ENCODE data around the gene STX17.

The STX17 gene

DNA sequence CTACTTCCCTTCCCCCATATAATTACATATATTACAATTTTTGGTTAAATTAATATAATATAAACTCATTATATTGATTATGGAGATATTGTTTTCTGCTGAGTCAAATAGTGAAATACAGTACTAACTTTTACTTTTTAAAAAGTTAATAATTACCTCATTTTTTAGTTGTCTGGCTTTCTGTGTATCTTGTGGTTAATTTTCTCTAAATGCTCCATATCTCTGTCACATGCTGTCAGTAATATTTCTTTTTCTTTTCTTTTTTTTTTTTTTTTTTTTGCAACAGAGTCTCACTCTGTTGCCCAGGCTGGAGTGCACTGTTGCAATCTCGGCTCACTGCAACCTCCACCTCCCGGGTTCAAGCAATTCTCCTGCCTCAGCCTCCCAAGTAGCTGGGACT, 23.2 kb downstream of the STX17 start:
- peaks cover 0 to 8% of the 10 kb centered on the region in 2 donors for H3K36me3 ChIP-seq (ENCODE audit: control insufficient read depth in 2 of 2, insufficient read depth in 2 of 2, low read length in 2 of 2)
- H3K27ac ChIP-seq (ENCODE audit: low read depth in 2 of 2, low read length in 2 of 2) = no peak overlapping the region
- peaks cover 0 to 2% of the 10 kb centered on the region in 2 donors for H3K9me3 ChIP-seq (ENCODE audit: control insufficient read depth in 2 of 2, low read length in 2 of 2)
- H3K4me3 ChIP-seq (ENCODE audit: low read length in 2 of 2) = no peak overlapping the region
- H3K4me1 ChIP-seq (ENCODE audit: control insufficient read depth in 2 of 2, insufficient read depth in 2 of 2, low read length in 2 of 2) = no peaks in the 10 kb centered on the region
- H3K9ac ChIP-seq (ENCODE audit: low read depth in 1 of 2, low read length in 2 of 2) = no peak overlapping the region
- no peaks in the 10 kb centered on the region for H3K27me3 ChIP-seq (ENCODE audit: control insufficient read depth in 2 of 2, insufficient read depth in 2 of 2, low read length in 2 of 2)

DNA sequence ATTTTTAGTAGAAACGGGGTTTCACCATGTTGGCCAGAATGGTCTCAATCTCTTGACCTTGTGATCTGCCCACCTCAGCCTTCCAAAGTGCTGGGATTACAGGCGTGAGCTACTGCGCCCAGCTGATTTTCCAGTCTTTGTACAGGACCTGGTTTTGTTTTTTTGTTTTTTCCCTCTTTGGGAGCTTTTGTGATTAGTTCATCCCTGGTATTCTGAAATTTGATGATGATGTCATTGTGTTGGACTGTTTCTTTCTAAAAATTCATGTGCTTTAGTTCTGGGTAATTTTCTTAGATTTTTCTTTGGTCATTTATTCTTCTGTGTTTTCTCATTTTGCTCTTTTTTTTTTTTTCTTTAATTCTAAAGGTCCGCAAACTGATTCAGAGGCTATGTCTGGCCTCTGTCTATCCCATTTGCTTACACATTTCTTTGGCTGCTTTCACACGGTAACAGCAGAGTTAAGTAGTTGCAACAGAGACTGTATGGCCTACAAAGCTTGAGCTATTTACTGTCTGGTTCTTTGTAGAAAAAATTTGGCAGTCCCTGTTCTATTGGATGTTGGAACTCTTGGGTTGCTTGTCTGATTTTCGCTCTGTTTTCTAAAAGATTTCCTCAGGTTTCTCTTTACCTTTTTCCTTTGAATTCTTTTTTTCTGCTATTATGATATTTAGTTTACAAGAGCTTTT, 24.8 kb downstream of the STX17 start:
- Histone ChIP-seq H3K4me3 (ENCODE audit: low read length in 2 of 2) (no peak overlapping the region), H3K27ac (ENCODE audit: low read depth in 2 of 2, low read length in 2 of 2) (no peak overlapping the region), H3K36me3 (ENCODE audit: control insufficient read depth in 2 of 2, insufficient read depth in 2 of 2, low read length in 2 of 2) (peaks cover 0 to 8% of the 10 kb centered on the region in 2 donors), H3K27me3 (ENCODE audit: control insufficient read depth in 2 of 2, insufficient read depth in 2 of 2, low read length in 2 of 2) (no peaks in the 10 kb centered on the region), H3K9ac (ENCODE audit: low read depth in 1 of 2, low read length in 2 of 2) (no peak overlapping the region), H3K4me1 (ENCODE audit: control insufficient read depth in 2 of 2, insufficient read depth in 2 of 2, low read length in 2 of 2) (no peaks in the 10 kb centered on the region), H3K9me3 (ENCODE audit: control insufficient read depth in 2 of 2, low read length in 2 of 2) (no peaks in the 10 kb centered on the region)

DNA sequence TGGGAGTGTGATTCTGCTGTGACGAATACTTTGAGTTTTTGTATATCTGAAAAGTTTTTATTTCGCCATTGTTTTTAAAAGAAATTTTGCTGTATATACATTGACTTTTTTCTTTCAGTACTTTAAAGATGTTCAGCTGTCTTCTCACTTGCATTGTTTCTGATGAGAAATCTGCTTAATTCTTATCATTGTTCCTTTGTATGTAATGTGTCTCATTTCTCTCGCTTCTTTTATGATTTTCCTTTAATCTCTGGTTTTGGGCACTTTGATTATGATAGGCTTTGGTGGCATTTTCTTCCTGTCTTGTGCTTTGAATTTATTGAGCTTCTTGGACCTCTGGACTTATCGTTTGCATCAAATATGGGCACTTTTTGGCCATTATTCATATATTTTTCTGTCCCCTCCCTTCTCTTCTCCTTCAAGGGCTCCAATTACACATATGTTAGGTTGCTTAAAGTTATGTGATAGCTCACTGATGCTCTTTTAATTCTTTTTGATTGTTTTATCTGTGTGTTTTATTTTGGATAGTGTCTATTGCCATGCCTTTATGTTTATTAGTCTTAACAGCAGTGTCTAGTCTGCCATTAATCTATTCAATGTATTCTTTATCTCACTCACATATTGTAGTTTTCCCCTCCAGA, 30.6 kb downstream of the STX17 start:
- Histone ChIP-seq H3K27me3 (ENCODE audit: control insufficient read depth in 2 of 2, insufficient read depth in 2 of 2, low read length in 2 of 2) (no peaks in the 10 kb centered on the region), H3K9ac (ENCODE audit: low read depth in 1 of 2, low read length in 2 of 2) (no peak overlapping the region), H3K36me3 (ENCODE audit: control insufficient read depth in 2 of 2, insufficient read depth in 2 of 2, low read length in 2 of 2) (peaks cover 0 to 2% of the 10 kb centered on the region in 2 donors), H3K4me3 (ENCODE audit: low read length in 2 of 2) (no peak overlapping the region), H3K4me1 (ENCODE audit: control insufficient read depth in 2 of 2, insufficient read depth in 2 of 2, low read length in 2 of 2) (no peaks in the 10 kb centered on the region), H3K9me3 (ENCODE audit: control insufficient read depth in 2 of 2, low read length in 2 of 2) (no peaks in the 10 kb centered on the region), H3K27ac (ENCODE audit: low read depth in 2 of 2, low read length in 2 of 2) (no peak overlapping the region)

DNA sequence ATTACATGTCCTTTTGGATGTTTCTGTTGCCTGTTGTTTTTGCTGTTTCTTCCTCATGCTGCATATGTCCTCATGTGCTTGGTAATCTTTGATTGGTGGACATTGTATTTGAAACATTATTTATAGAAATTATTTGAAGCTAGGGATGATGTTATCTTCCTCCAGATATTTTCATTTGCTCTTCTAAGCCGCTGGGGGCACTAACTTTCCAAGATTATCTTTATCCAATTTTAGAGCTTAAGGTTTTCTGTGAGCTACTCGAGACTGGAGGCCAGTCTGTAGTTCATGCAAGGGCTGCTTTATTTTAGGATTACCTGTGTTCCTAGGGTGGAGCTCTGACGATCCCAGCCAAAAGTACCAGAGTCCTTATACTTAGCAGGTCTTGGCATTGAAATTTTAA, 40.9 kb downstream of the STX17 start:
- Histone ChIP-seq H3K27ac (ENCODE audit: low read depth in 2 of 2, low read length in 2 of 2) (no peak overlapping the region), H3K9ac (ENCODE audit: low read depth in 1 of 2, low read length in 2 of 2) (no peak overlapping the region), H3K27me3 (ENCODE audit: control insufficient read depth in 2 of 2, insufficient read depth in 2 of 2, low read length in 2 of 2) (no peaks in the 10 kb centered on the region), H3K4me1 (ENCODE audit: control insufficient read depth in 2 of 2, insufficient read depth in 2 of 2, low read length in 2 of 2) (no peaks in the 10 kb centered on the region), H3K36me3 (ENCODE audit: control insufficient read depth in 2 of 2, insufficient read depth in 2 of 2, low read length in 2 of 2) (peaks cover 7% of the 10 kb centered on the region in 2 donors), H3K9me3 (ENCODE audit: control insufficient read depth in 2 of 2, low read length in 2 of 2) (no peaks in the 10 kb centered on the region), H3K4me3 (ENCODE audit: low read length in 2 of 2) (no peak overlapping the region)

DNA sequence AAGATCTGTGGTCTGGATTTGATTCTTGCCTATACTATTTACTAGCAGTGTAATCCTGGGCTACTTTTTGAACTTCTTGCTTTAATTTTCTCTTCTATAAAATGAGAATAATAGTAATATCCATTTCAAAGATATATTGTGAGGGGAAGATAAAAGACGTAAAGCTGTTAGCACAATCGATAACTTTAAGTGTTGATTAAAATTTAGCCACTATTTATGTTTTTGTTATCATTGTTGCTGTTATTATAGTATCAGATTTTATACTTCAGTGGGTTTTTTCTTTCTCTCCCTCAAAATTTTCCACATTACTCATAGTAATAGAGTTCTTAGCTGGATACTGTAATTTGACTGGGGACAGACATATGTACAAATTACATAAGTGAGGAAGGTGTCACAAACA, 42.0 kb downstream of the STX17 start:
- no peaks in the 10 kb centered on the region for H3K9me3 ChIP-seq (ENCODE audit: control insufficient read depth in 2 of 2, low read length in 2 of 2)
- H3K36me3 ChIP-seq (ENCODE audit: control insufficient read depth in 2 of 2, insufficient read depth in 2 of 2, low read length in 2 of 2) = peaks cover 7% of the 10 kb centered on the region in 2 donors
- no peak overlapping the region for H3K9ac ChIP-seq (ENCODE audit: low read depth in 1 of 2, low read length in 2 of 2)
- H3K27me3 ChIP-seq (ENCODE audit: control insufficient read depth in 2 of 2, insufficient read depth in 2 of 2, low read length in 2 of 2) = no peaks in the 10 kb centered on the region
- H3K4me3 ChIP-seq (ENCODE audit: low read length in 2 of 2) = no peak overlapping the region
- H3K4me1 ChIP-seq (ENCODE audit: control insufficient read depth in 2 of 2, insufficient read depth in 2 of 2, low read length in 2 of 2) = no peaks in the 10 kb centered on the region
- no peak overlapping the region for H3K27ac ChIP-seq (ENCODE audit: low read depth in 2 of 2, low read length in 2 of 2)

DNA sequence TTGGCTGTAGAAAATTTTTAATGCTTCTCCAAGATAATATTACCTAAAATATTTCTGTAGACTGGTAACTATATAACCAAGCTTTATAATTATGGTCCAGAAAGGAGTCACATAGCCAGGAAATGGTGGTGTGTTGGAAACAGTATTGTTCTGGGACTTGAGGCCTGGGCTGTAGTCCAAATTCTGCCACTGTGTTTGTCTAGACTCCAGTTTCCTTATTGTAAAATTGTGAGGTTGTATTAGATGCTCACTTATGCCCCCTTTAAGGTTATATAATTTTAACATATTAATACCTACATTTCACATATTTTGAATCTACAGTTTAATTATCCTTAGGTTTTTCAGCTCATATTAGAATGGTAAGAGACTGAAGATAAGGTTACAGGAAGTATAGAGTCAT, 42.4 kb downstream of the STX17 start:
- no peak overlapping the region for H3K9ac ChIP-seq (ENCODE audit: low read depth in 1 of 2, low read length in 2 of 2)
- H3K27ac ChIP-seq (ENCODE audit: low read depth in 2 of 2, low read length in 2 of 2) = no peak overlapping the region
- no peaks in the 10 kb centered on the region for H3K9me3 ChIP-seq (ENCODE audit: control insufficient read depth in 2 of 2, low read length in 2 of 2)
- no peaks in the 10 kb centered on the region for H3K4me1 ChIP-seq (ENCODE audit: control insufficient read depth in 2 of 2, insufficient read depth in 2 of 2, low read length in 2 of 2)
- peaks cover 7% of the 10 kb centered on the region in 2 donors for H3K36me3 ChIP-seq (ENCODE audit: control insufficient read depth in 2 of 2, insufficient read depth in 2 of 2, low read length in 2 of 2)
- H3K4me3 ChIP-seq (ENCODE audit: low read length in 2 of 2) = no peak overlapping the region
- no peaks in the 10 kb centered on the region for H3K27me3 ChIP-seq (ENCODE audit: control insufficient read depth in 2 of 2, insufficient read depth in 2 of 2, low read length in 2 of 2)

DNA sequence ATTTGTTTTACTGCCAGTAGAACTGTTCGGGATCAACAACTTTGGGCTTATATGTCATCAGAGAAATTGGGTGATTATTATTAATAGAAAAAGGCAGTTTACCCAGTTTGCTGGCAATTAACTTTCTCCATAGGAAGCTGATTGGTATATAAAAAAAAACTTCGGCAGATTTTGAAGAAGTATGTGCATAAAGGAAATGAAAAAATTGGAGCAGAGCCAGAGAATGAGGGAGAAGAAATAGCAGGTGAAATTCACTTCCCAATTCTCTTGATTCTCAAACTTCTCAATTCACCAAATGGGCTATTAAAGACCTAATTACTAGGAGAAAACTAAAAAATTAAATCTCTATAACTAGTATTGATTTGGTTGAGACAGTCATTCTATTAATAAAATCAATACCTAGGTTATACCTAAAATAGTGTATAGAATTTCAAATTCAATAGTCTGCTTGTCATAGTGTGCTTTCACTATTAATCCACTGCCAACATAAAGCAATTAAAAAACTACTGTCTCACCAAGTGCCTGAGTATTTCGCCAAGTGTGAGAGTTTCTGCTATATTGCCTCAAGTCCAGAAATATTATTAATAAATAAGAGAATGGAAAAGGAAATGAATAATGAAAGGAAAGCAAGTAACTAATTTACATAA, 47.5 kb downstream of the STX17 start:
- Histone ChIP-seq H3K9me3 (ENCODE audit: control insufficient read depth in 2 of 2, low read length in 2 of 2) (no peaks in the 10 kb centered on the region), H3K4me3 (ENCODE audit: low read length in 2 of 2) (no peak overlapping the region), H3K9ac (ENCODE audit: low read depth in 1 of 2, low read length in 2 of 2) (no peak overlapping the region), H3K4me1 (ENCODE audit: control insufficient read depth in 2 of 2, insufficient read depth in 2 of 2, low read length in 2 of 2) (no peaks in the 10 kb centered on the region), H3K36me3 (ENCODE audit: control insufficient read depth in 2 of 2, insufficient read depth in 2 of 2, low read length in 2 of 2) (peaks cover 7 to 12% of the 10 kb centered on the region in 2 donors), H3K27ac (ENCODE audit: low read depth in 2 of 2, low read length in 2 of 2) (no peak overlapping the region), H3K27me3 (ENCODE audit: control insufficient read depth in 2 of 2, insufficient read depth in 2 of 2, low read length in 2 of 2) (no peaks in the 10 kb centered on the region)

DNA sequence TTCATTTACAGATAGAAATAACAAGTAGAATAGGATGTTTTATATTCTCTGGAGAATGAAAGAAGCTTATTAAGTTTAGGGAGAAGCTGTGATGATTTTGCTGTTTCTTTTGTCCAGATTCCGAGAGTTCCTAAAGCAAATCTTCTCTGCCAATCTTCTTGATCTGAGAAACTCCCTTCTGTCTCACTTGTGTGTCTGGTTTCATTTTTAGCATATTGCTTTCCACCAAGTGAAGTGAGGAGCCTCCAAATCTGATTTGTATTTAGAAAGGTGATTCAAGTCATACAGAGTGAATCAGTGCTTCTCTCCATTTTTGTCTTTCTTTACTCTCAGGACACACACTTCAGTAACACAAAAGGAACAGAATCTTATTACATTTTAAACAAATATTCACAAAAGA, 48.4 kb downstream of the STX17 start:
- no peaks in the 10 kb centered on the region for H3K4me1 ChIP-seq (ENCODE audit: control insufficient read depth in 2 of 2, insufficient read depth in 2 of 2, low read length in 2 of 2)

DNA sequence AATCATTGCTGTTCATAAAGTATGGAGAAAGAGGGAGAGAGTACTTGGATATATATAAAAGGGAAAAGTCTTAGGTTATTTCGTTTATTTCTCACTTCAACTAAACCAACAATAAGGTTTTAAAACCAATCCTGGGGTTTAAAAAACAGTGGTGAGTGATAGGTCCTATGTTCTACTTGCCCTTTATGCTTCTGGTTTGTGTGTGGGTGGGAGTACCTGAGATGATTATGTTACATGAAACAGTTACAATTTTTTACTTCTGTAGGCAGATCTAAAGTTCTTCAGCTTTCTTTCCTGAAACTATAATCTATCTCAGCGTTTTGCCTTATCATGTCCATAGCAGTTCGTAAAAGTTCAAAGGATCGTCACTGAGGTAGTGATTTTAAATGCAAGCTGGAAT, 49.2 kb downstream of the STX17 start:
- H3K9me3 ChIP-seq (ENCODE audit: control insufficient read depth in 2 of 2, low read length in 2 of 2) = no peaks in the 10 kb centered on the region
- no peak overlapping the region for H3K9ac ChIP-seq (ENCODE audit: low read depth in 1 of 2, low read length in 2 of 2)
- H3K4me3 ChIP-seq (ENCODE audit: low read length in 2 of 2) = no peak overlapping the region
- H3K27ac ChIP-seq (ENCODE audit: low read depth in 2 of 2, low read length in 2 of 2) = no peak overlapping the region
- no peaks in the 10 kb centered on the region for H3K27me3 ChIP-seq (ENCODE audit: control insufficient read depth in 2 of 2, insufficient read depth in 2 of 2, low read length in 2 of 2)
- H3K4me1 ChIP-seq (ENCODE audit: control insufficient read depth in 2 of 2, insufficient read depth in 2 of 2, low read length in 2 of 2) = no peaks in the 10 kb centered on the region
- H3K36me3 ChIP-seq (ENCODE audit: control insufficient read depth in 2 of 2, insufficient read depth in 2 of 2, low read length in 2 of 2) = peaks cover 7 to 16% of the 10 kb centered on the region in 2 donors

More for the DNA sequence above, 48.4 kb downstream of the STX17 start:
- peaks cover 7 to 14% of the 10 kb centered on the region in 2 donors for H3K36me3 ChIP-seq (ENCODE audit: control insufficient read depth in 2 of 2, insufficient read depth in 2 of 2, low read length in 2 of 2)
- no peak overlapping the region for H3K4me3 ChIP-seq (ENCODE audit: low read length in 2 of 2)
- no peaks in the 10 kb centered on the region for H3K27me3 ChIP-seq (ENCODE audit: control insufficient read depth in 2 of 2, insufficient read depth in 2 of 2, low read length in 2 of 2)
- H3K9me3 ChIP-seq (ENCODE audit: control insufficient read depth in 2 of 2, low read length in 2 of 2) = no peaks in the 10 kb centered on the region
- no peak overlapping the region for H3K9ac ChIP-seq (ENCODE audit: low read depth in 1 of 2, low read length in 2 of 2)
- H3K27ac ChIP-seq (ENCODE audit: low read depth in 2 of 2, low read length in 2 of 2) = no peak overlapping the region

DNA sequence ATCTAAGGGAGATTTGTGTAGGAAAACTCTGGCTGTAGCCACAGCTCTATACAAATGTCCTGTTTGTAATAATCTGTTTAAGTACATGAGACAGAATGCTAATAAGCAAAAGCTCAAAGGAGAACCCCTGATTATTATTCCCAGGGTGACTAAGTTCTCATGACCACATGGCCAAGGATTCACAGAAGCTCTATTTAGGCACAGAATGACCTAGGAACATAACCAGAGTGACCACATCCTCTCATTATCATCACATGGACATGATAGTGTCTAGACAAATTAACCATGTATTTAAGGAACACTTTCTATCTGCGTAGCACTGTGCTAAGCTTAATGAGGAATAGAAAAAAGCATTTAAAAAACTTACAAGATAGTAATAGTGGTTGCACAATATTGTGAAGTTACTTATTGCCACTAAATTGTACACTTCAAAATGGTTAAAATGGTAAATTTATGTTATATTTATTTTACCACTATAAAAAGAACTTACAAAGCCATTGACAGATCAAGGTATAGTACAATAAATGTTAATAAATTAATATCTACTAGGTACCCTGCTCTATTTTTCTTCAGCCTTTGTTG, 56.3 kb downstream of the STX17 start:
- Histone ChIP-seq H3K9me3 (ENCODE audit: control insufficient read depth in 2 of 2, low read length in 2 of 2) (no peaks in the 10 kb centered on the region), H3K4me3 (ENCODE audit: low read length in 2 of 2) (no peak overlapping the region), H3K4me1 (ENCODE audit: control insufficient read depth in 2 of 2, insufficient read depth in 2 of 2, low read length in 2 of 2) (no peaks in the 10 kb centered on the region), H3K27me3 (ENCODE audit: control insufficient read depth in 2 of 2, insufficient read depth in 2 of 2, low read length in 2 of 2) (no peaks in the 10 kb centered on the region), H3K27ac (ENCODE audit: low read depth in 2 of 2, low read length in 2 of 2) (no peak overlapping the region), H3K9ac (ENCODE audit: low read depth in 1 of 2, low read length in 2 of 2) (no peak overlapping the region), H3K36me3 (ENCODE audit: control insufficient read depth in 2 of 2, insufficient read depth in 2 of 2, low read length in 2 of 2) (peaks cover 9 to 37% of the 10 kb centered on the region in 2 donors)
